Measurements from ENCODE around the gene ERG. TPM values are rescaled to one million over a fixed set of nuclear protein-coding genes. Genes with fewer than 3 reads are reported as not detected.
A peak's percentile ranks its signal among the peaks of the same experiment; 100 is the strongest.

ERG gene
- polyA plus RNA-seq, 2 donors: 2.2 to 2.3 TPM

- Histone ChIP-seq H3K9me3 (ENCODE audit: control insufficient read depth in 2 of 2, insufficient read depth in 1 of 2, low read depth in 1 of 2, low read length in 1 of 2) (no peaks in the 10 kb centered on the region), H3K27me3 (ENCODE audit: control insufficient read depth in 1 of 2, insufficient read depth in 2 of 2, low read length in 2 of 2) (no peaks in the 10 kb centered on the region), H3K27ac (ENCODE audit: low read depth in 2 of 2, low read length in 1 of 2) (no peak overlapping the region), H3K36me3 (ENCODE audit: control insufficient read depth in 2 of 2, insufficient read depth in 2 of 2, low read length in 1 of 2) (no peaks in the 10 kb centered on the region), H3K4me1 (ENCODE audit: control insufficient read depth in 2 of 2, insufficient read depth in 2 of 2, low read length in 1 of 2) (no peaks in the 10 kb centered on the region), H3K4me3 (ENCODE audit: low read depth in 1 of 2, low read length in 2 of 2) (no peak overlapping the region)
- WGBS, 2 donors: 79% methylated on average over 9 of the region's 9 CpGs
These were observed 21.1 kb downstream of the ERG start for GRCh38 chr21:38477226-38477625.

- Histone ChIP-seq H3K4me3 (ENCODE audit: low read depth in 1 of 2, low read length in 2 of 2) (no peak overlapping the region), H3K27ac (ENCODE audit: low read depth in 2 of 2, low read length in 1 of 2) (no peak overlapping the region), H3K9me3 (ENCODE audit: control insufficient read depth in 2 of 2, insufficient read depth in 1 of 2, low read depth in 1 of 2, low read length in 1 of 2) (no peaks in the 10 kb centered on the region), H3K4me1 (ENCODE audit: control insufficient read depth in 2 of 2, insufficient read depth in 2 of 2, low read length in 1 of 2) (no peaks in the 10 kb centered on the region), H3K36me3 (ENCODE audit: control insufficient read depth in 2 of 2, insufficient read depth in 2 of 2, low read length in 1 of 2) (no peaks in the 10 kb centered on the region), H3K27me3 (ENCODE audit: control insufficient read depth in 1 of 2, insufficient read depth in 2 of 2, low read length in 2 of 2) (no peaks in the 10 kb centered on the region)
- 50 to 54% methylated on average over 12 of the region's 12 CpGs for WGBS, 2 donors
These were observed 21.9 kb downstream of the ERG start for GRCh38 chr21:38476385-38476784.

- WGBS, 2 donors: 48 to 55% methylated on average over 6 of the region's 6 CpGs
- Histone ChIP-seq H3K4me1 (ENCODE audit: control insufficient read depth in 2 of 2, insufficient read depth in 2 of 2, low read length in 1 of 2) (peaks cover 0 to 4% of the 10 kb centered on the region in 2 donors), H3K27ac (ENCODE audit: low read depth in 2 of 2, low read length in 1 of 2) (peak overlapping the region in 1 of 2 donors; percentile 40), H3K36me3 (ENCODE audit: control insufficient read depth in 2 of 2, insufficient read depth in 2 of 2, low read length in 1 of 2) (no peaks in the 10 kb centered on the region), H3K9me3 (ENCODE audit: control insufficient read depth in 2 of 2, insufficient read depth in 1 of 2, low read depth in 1 of 2, low read length in 1 of 2) (no peaks in the 10 kb centered on the region), H3K27me3 (ENCODE audit: control insufficient read depth in 1 of 2, insufficient read depth in 2 of 2, low read length in 2 of 2) (no peaks in the 10 kb centered on the region), H3K4me3 (ENCODE audit: low read depth in 1 of 2, low read length in 2 of 2) (no peak overlapping the region)
These were observed 22.8 kb downstream of the ERG start for GRCh38 chr21:38475519-38475918.

GRCh38 chr21:38474796-38475195 is 23.5 kb downstream of the ERG start:
- WGBS, 2 donors: 93 to 94% methylated on average over 8 of the region's 8 CpGs
- Histone ChIP-seq H3K9me3 (ENCODE audit: control insufficient read depth in 2 of 2, insufficient read depth in 1 of 2, low read depth in 1 of 2, low read length in 1 of 2) (no peaks in the 10 kb centered on the region), H3K27me3 (ENCODE audit: control insufficient read depth in 1 of 2, insufficient read depth in 2 of 2, low read length in 2 of 2) (no peaks in the 10 kb centered on the region), H3K36me3 (ENCODE audit: control insufficient read depth in 2 of 2, insufficient read depth in 2 of 2, low read length in 1 of 2) (no peaks in the 10 kb centered on the region), H3K4me3 (ENCODE audit: low read depth in 1 of 2, low read length in 2 of 2) (no peak overlapping the region), H3K4me1 (ENCODE audit: control insufficient read depth in 2 of 2, insufficient read depth in 2 of 2, low read length in 1 of 2) (peaks cover 0 to 4% of the 10 kb centered on the region in 2 donors), H3K27ac (ENCODE audit: low read depth in 2 of 2, low read length in 1 of 2) (no peak overlapping the region)

GRCh38 chr21:38474124-38474523 is 24.2 kb downstream of the ERG start:
- H3K4me1 ChIP-seq (ENCODE audit: control insufficient read depth in 2 of 2, insufficient read depth in 2 of 2, low read length in 1 of 2): peaks cover 0 to 4% of the 10 kb centered on the region in 2 donors
- H3K27ac ChIP-seq (ENCODE audit: low read depth in 2 of 2, low read length in 1 of 2): no peak overlapping the region
- no peak overlapping the region for H3K4me3 ChIP-seq (ENCODE audit: low read depth in 1 of 2, low read length in 2 of 2)
- 60 to 66% methylated on average over 7 of the region's 7 CpGs for WGBS, 2 donors
- H3K36me3 ChIP-seq (ENCODE audit: control insufficient read depth in 2 of 2, insufficient read depth in 2 of 2, low read length in 1 of 2): no peaks in the 10 kb centered on the region
- no peaks in the 10 kb centered on the region for H3K9me3 ChIP-seq (ENCODE audit: control insufficient read depth in 2 of 2, insufficient read depth in 1 of 2, low read depth in 1 of 2, low read length in 1 of 2)
- no peaks in the 10 kb centered on the region for H3K27me3 ChIP-seq (ENCODE audit: control insufficient read depth in 1 of 2, insufficient read depth in 2 of 2, low read length in 2 of 2)

GRCh38 chr21:38472412-38473108 is 25.7 kb downstream of the ERG start:
- Histone ChIP-seq H3K36me3 (ENCODE audit: control insufficient read depth in 2 of 2, insufficient read depth in 2 of 2, low read length in 1 of 2) (no peaks in the 10 kb centered on the region), H3K4me1 (ENCODE audit: control insufficient read depth in 2 of 2, insufficient read depth in 2 of 2, low read length in 1 of 2) (peaks cover 0 to 4% of the 10 kb centered on the region in 2 donors), H3K4me3 (ENCODE audit: low read depth in 1 of 2, low read length in 2 of 2) (no peak overlapping the region), H3K9me3 (ENCODE audit: control insufficient read depth in 2 of 2, insufficient read depth in 1 of 2, low read depth in 1 of 2, low read length in 1 of 2) (peaks cover 0 to 2% of the 10 kb centered on the region in 2 donors), H3K27ac (ENCODE audit: low read depth in 2 of 2, low read length in 1 of 2) (no peak overlapping the region), H3K27me3 (ENCODE audit: control insufficient read depth in 1 of 2, insufficient read depth in 2 of 2, low read length in 2 of 2) (no peaks in the 10 kb centered on the region)
- WGBS, 2 donors: 64 to 71% methylated on average over 23 of the region's 23 CpGs

GRCh38 chr21:38471766-38472165 is 26.5 kb downstream of the ERG start:
- H3K4me1 ChIP-seq (ENCODE audit: control insufficient read depth in 2 of 2, insufficient read depth in 2 of 2, low read length in 1 of 2): peaks cover 0 to 4% of the 10 kb centered on the region in 2 donors
- H3K9me3 ChIP-seq (ENCODE audit: control insufficient read depth in 2 of 2, insufficient read depth in 1 of 2, low read depth in 1 of 2, low read length in 1 of 2): peaks cover 0 to 2% of the 10 kb centered on the region in 2 donors
- 52 to 69% methylated on average over 5 of the region's 5 CpGs for WGBS, 2 donors
- no peaks in the 10 kb centered on the region for H3K27me3 ChIP-seq (ENCODE audit: control insufficient read depth in 1 of 2, insufficient read depth in 2 of 2, low read length in 2 of 2)
- no peak overlapping the region for H3K4me3 ChIP-seq (ENCODE audit: low read depth in 1 of 2, low read length in 2 of 2)
- no peaks in the 10 kb centered on the region for H3K36me3 ChIP-seq (ENCODE audit: control insufficient read depth in 2 of 2, insufficient read depth in 2 of 2, low read length in 1 of 2)
- no peak overlapping the region for H3K27ac ChIP-seq (ENCODE audit: low read depth in 2 of 2, low read length in 1 of 2)

GRCh38 chr21:38470755-38471154 is 27.5 kb downstream of the ERG start:
- no peak overlapping the region for H3K4me3 ChIP-seq (ENCODE audit: low read depth in 1 of 2, low read length in 2 of 2)
- peaks cover 0 to 2% of the 10 kb centered on the region in 2 donors for H3K9me3 ChIP-seq (ENCODE audit: control insufficient read depth in 2 of 2, insufficient read depth in 1 of 2, low read depth in 1 of 2, low read length in 1 of 2)
- H3K27me3 ChIP-seq (ENCODE audit: control insufficient read depth in 1 of 2, insufficient read depth in 2 of 2, low read length in 2 of 2): no peaks in the 10 kb centered on the region
- no peaks in the 10 kb centered on the region for H3K36me3 ChIP-seq (ENCODE audit: control insufficient read depth in 2 of 2, insufficient read depth in 2 of 2, low read length in 1 of 2)
- H3K27ac ChIP-seq (ENCODE audit: low read depth in 2 of 2, low read length in 1 of 2): no peak overlapping the region
- WGBS, 2 donors: 30 to 47% methylated on average over 3 of the region's 3 CpGs
- peaks cover 0 to 4% of the 10 kb centered on the region in 2 donors for H3K4me1 ChIP-seq (ENCODE audit: control insufficient read depth in 2 of 2, insufficient read depth in 2 of 2, low read length in 1 of 2)

- Histone ChIP-seq H3K4me1 (ENCODE audit: control insufficient read depth in 2 of 2, insufficient read depth in 2 of 2, low read length in 1 of 2) (peaks cover 0 to 4% of the 10 kb centered on the region in 2 donors), H3K27me3 (ENCODE audit: control insufficient read depth in 1 of 2, insufficient read depth in 2 of 2, low read length in 2 of 2) (no peaks in the 10 kb centered on the region), H3K9me3 (ENCODE audit: control insufficient read depth in 2 of 2, insufficient read depth in 1 of 2, low read depth in 1 of 2, low read length in 1 of 2) (peaks cover 0 to 2% of the 10 kb centered on the region in 2 donors), H3K4me3 (ENCODE audit: low read depth in 1 of 2, low read length in 2 of 2) (no peak overlapping the region), H3K36me3 (ENCODE audit: control insufficient read depth in 2 of 2, insufficient read depth in 2 of 2, low read length in 1 of 2) (no peaks in the 10 kb centered on the region), H3K27ac (ENCODE audit: low read depth in 2 of 2, low read length in 1 of 2) (no peak overlapping the region)
- WGBS, 2 donors: 23 to 39% methylated on average over 1 of the region's 1 CpG
These were observed 28.6 kb downstream of the ERG start for GRCh38 chr21:38469642-38470041.

GRCh38 chr21:38468989-38469388 is 29.3 kb downstream of the ERG start:
- Histone ChIP-seq H3K27me3 (ENCODE audit: control insufficient read depth in 1 of 2, insufficient read depth in 2 of 2, low read length in 2 of 2) (no peaks in the 10 kb centered on the region), H3K27ac (ENCODE audit: low read depth in 2 of 2, low read length in 1 of 2) (no peak overlapping the region), H3K4me3 (ENCODE audit: low read depth in 1 of 2, low read length in 2 of 2) (no peak overlapping the region), H3K36me3 (ENCODE audit: control insufficient read depth in 2 of 2, insufficient read depth in 2 of 2, low read length in 1 of 2) (no peaks in the 10 kb centered on the region), H3K4me1 (ENCODE audit: control insufficient read depth in 2 of 2, insufficient read depth in 2 of 2, low read length in 1 of 2) (peaks cover 0 to 4% of the 10 kb centered on the region in 2 donors), H3K9me3 (ENCODE audit: control insufficient read depth in 2 of 2, insufficient read depth in 1 of 2, low read depth in 1 of 2, low read length in 1 of 2) (peaks cover 0 to 2% of the 10 kb centered on the region in 2 donors)
- 55 to 65% methylated on average over 4 of the region's 4 CpGs for WGBS, 2 donors

All from esophagus (tissue), 2 donors.